Stomach (tissue), 9 donors: Measurements from ENCODE around the gene S100A5. TPM values are rescaled to one million over a fixed set of nuclear protein-coding genes. Genes with fewer than 3 reads are reported as not detected.
"Not testable (repeated sequence)": the region's sequence is repeated elsewhere in the genome, so short reads cannot be mapped to it uniquely, and the experiment has no call there.

Experiments used
- DNase-seq, 2 donors: peaks; one replicate each; pipeline versions ENCODE4 v3.0.0 to v3.0.0-alpha.2; 2013 to 2019
- H3K27ac ChIP-seq, 5 donors: fragments of 200-600 bp in 4 of 5; sonication (generic) in 4 of 5; one replicate each; pipeline ENCODE4 v1.5.1; 2013 to 2019; ENCODE audit warnings: mild to moderate bottlenecking in 1 of 5, moderate library complexity in 1 of 5
- H3K27me3 ChIP-seq, 3 donors: fragments of 200-600 bp; sonication (generic); one replicate each; pipeline ENCODE4 v1.5.1; 2017 to 2019; ENCODE audit warnings: mixed run types in 1 of 3
- H3K36me3 ChIP-seq, 4 donors: fragments of 200-600 bp; sonication (generic); 1 replicate in 3 of 4; 2 replicates in 1 of 4; pipeline ENCODE4 v1.5.1; 2016 to 2019
- H3K4me1 ChIP-seq, 4 donors: fragments of 200-600 bp; sonication (generic); one replicate each; pipeline ENCODE4 v1.5.1; 2016 to 2019
- H3K4me3 ChIP-seq, 4 donors: fragments of 200-600 bp; sonication (generic) in 3 of 4; one replicate each; pipeline ENCODE4 v1.5.1; 2016 to 2019; ENCODE audit warnings: mild to moderate bottlenecking in 1 of 4
- H3K9me3 ChIP-seq, 4 donors: fragments of 200-600 bp; sonication (generic); one replicate each; pipeline ENCODE4 v1.5.1; 2016 to 2019
- CTCF ChIP-seq, 7 experiments: fragments of 450-650 bp in 4 of 7; fragments of 200-600 bp in 3 of 7; sonication (generic) in 3 of 7; IDR thresholded peaks; one replicate each; pipeline ENCODE4 v1.5.1; 2016 to 2019; ENCODE audit warnings: antibody characterized with exemption in 7 of 7, control low read depth in 2 of 7, mild to moderate bottlenecking in 1 of 7
- EP300 ChIP-seq: sonication (generic); formaldehyde crosslinking; IDR thresholded peaks from one replicate; pipeline ENCODE4 v1.6.1; 2017; ENCODE audit warnings: antibody characterized with exemption
- POLR2A ChIP-seq, 4 donors: fragments of 450-650 bp; IDR thresholded peaks; one replicate each; pipeline ENCODE4 v1.6.1; 2016; ENCODE audit warnings: antibody characterized with exemption in 4 of 4, control low read depth in 2 of 4, mild to moderate bottlenecking in 1 of 4, moderate library complexity in 1 of 4
- POLR2AphosphoS5 ChIP-seq, 3 donors: sonication (generic); formaldehyde crosslinking; IDR thresholded peaks; one replicate each; pipeline ENCODE4 v1.6.1; 2016; ENCODE audit warnings: antibody characterized with exemption in 3 of 3
- WGBS, 5 donors: extraction: QIAGEN DNeasy Blood & Tissue Kit in 3 of 5; methylation state at CpG; one replicate each; pipeline versions ENCODE4 v1.1.5 to v1.1.7; 2013 to 2018; 5-methylcytosine and 5-hydroxymethylcytosine counted together
- intact Hi-C: fragments of 100-400 bp; cut with DNase I; formaldehyde crosslinking; loops from one replicate; pipeline ENCODE4 v1.15.1; 2023; ENCODE audit warnings: low total_unique reads
- polyA plus RNA-seq, 3 donors: library from polyadenylated mRNA; stranded (reverse); fragments of 200-250 nt; gene quantifications; one replicate each; pipeline ENCODE4 v1.2.3, GENCODE V29; 2013
- total RNA-seq, 5 donors: library from RNA; depleted of rRNA; stranded (reverse); fragments of >200 nt; gene quantifications; one replicate each; pipeline versions ENCODE4 v1.1.0 to v1.2.3, GENCODE V29; 2014 to 2016
- donor health status: healthy with polysubstance abuse.
- donor health status: Bipolar disorder and iron deficiency.
- donor health status: healthy.

Gene S100A5
- total and polyA plus RNA-seq, 8 donors = not detected

GRCh38 chr1:153527683-153528040 is 13.1 kb downstream of the S100A5 start:
- TF ChIP-seq EP300 (no peak), CTCF (IDR thresholded peaks at IDR 0.05) (no peak), POLR2AphosphoS5 (IDR thresholded peaks at IDR 0.05) (no peak)
- 85 to 95% (median 92%) methylated on average over 5 of the region's 5 CpGs for WGBS, 5 donors
- no peak overlapping the region for H3K4me3 ChIP-seq
- intact Hi-C loops = no loop called here
- DNase-seq = no peak
- H3K27me3 ChIP-seq = no peaks in the 10 kb centered on the region
- no peaks in the 10 kb centered on the region for H3K9me3 ChIP-seq
- peaks cover 12 to 17% (median 13%) of the 10 kb centered on the region in 4 donors for H3K4me1 ChIP-seq
- no peak overlapping the region for H3K27ac ChIP-seq
- no peaks in the 10 kb centered on the region for H3K36me3 ChIP-seq

GRCh38 chr1:153527023-153527682 is 13.6 kb downstream of the S100A5 start:
- Histone ChIP-seq H3K4me1 (peaks cover 7 to 14% (median 8%) of the 10 kb centered on the region in 4 donors), H3K4me3 (no peak overlapping the region), H3K27ac (no peak overlapping the region), H3K9me3 (no peaks in the 10 kb centered on the region), H3K36me3 (no peaks in the 10 kb centered on the region), H3K27me3 (no peaks in the 10 kb centered on the region)
- intact Hi-C loops = no loop called here
- WGBS, 5 donors = 80 to 92% (median 90%) methylated on average over 5 to 8 of the region's 8 CpGs
- no peak for TF ChIP-seq CTCF (IDR thresholded peaks at IDR 0.05)
- TF ChIP-seq POLR2AphosphoS5 (IDR thresholded peaks at IDR 0.05) = no peak
- no peak for TF ChIP-seq POLR2A (IDR thresholded peaks at IDR 0.05)
- TF ChIP-seq EP300 = no peak
- DNase-seq = no peak

GRCh38 chr1:153526132-153526543 is 14.6 kb downstream of the S100A5 start:
- no peak for DNase-seq
- no peaks in the 10 kb centered on the region for H3K36me3 ChIP-seq
- WGBS, 5 donors = 44 to 66% (median 52%) methylated on average over 8 of the region's 8 CpGs
- H3K9me3 ChIP-seq = no peaks in the 10 kb centered on the region
- no peaks in the 10 kb centered on the region for H3K27me3 ChIP-seq
- no peak overlapping the region for H3K27ac ChIP-seq
- intact Hi-C loops = no loop called here
- TF ChIP-seq POLR2AphosphoS5 (IDR thresholded peaks at IDR 0.05) (no peak), CTCF (IDR thresholded peaks at IDR 0.05) (no peak)
- peaks cover 0 to 8% (median 0%) of the 10 kb centered on the region in 4 donors for H3K4me1 ChIP-seq
- no peak overlapping the region for H3K4me3 ChIP-seq

GRCh38 chr1:153525088-153525728 is 15.5 kb downstream of the S100A5 start:
- 53 to 72% (median 59%) methylated on average over 3 of the region's 3 CpGs for WGBS, 5 donors
- Histone ChIP-seq H3K27me3 (no peaks in the 10 kb centered on the region), H3K4me3 (no peak overlapping the region), H3K36me3 (no peaks in the 10 kb centered on the region), H3K27ac (no peak overlapping the region), H3K4me1 (peaks cover 0 to 8% (median 0%) of the 10 kb centered on the region in 4 donors), H3K9me3 (no peaks in the 10 kb centered on the region)
- TF ChIP-seq CTCF (IDR thresholded peaks at IDR 0.05) = no peak
- peak in 1 of 3 donors; percentile 5 for TF ChIP-seq POLR2AphosphoS5 (IDR thresholded peaks at IDR 0.05)
- intact Hi-C loops = no loop called here
- no peak for DNase-seq

GRCh38 chr1:153522353-153523048 is 18.2 kb downstream of the S100A5 start:
- H3K27ac ChIP-seq, DNase-seq, intact Hi-C loops, H3K4me3 ChIP-seq, H3K27me3 ChIP-seq, H3K9me3 ChIP-seq, H3K4me1 ChIP-seq, H3K36me3 ChIP-seq: not testable (repeated sequence)
- 68 to 79% (median 72%) methylated on average over 14 of the region's 14 CpGs for WGBS, 5 donors

- H3K27me3 ChIP-seq, H3K4me3 ChIP-seq, H3K36me3 ChIP-seq, intact Hi-C loops, H3K4me1 ChIP-seq, DNase-seq, H3K27ac ChIP-seq, H3K9me3 ChIP-seq: not testable (repeated sequence)
- WGBS, 5 donors = 94 to 99% (median 96%) methylated on average over 27 to 37 of the region's 37 CpGs
These were observed 18.9 kb downstream of the S100A5 start for GRCh38 chr1:153521808-153522207.
